Measurements from ENCODE around the gene EDC3. TPM values are rescaled to one million over a fixed set of nuclear protein-coding genes. Genes with fewer than 3 reads are reported as not detected.

EDC3 gene
- polyA plus RNA-seq, 1 donor: 31.1 TPM

GRCh38 chr15:74727727-74728126, 31.9 kb upstream of the EDC3 start:
- WGBS (ENCODE audit: insufficient coverage, low lambda C conversion rate): 90% methylated on average over 2 of the region's 7 CpGs
- H3K9me3 ChIP-seq (ENCODE audit: control insufficient read depth, low read depth, low read length): no peaks in the 10 kb centered on the region
- peaks cover 23% of the 10 kb centered on the region for H3K4me1 ChIP-seq (ENCODE audit: control insufficient read depth, insufficient read depth, low read length)
- H3K27me3 ChIP-seq (ENCODE audit: control insufficient read depth, insufficient read depth, low read length): peaks cover 47% of the 10 kb centered on the region
- no peak overlapping the region for H3K4me3 ChIP-seq (ENCODE audit: low read length)
- DNase-seq: no peak
- no peaks in the 10 kb centered on the region for H3K36me3 ChIP-seq (ENCODE audit: control insufficient read depth, insufficient read depth, low read length)
- H3K27ac ChIP-seq (ENCODE audit: low read length): no peak overlapping the region

- H3K9me3 ChIP-seq (ENCODE audit: control insufficient read depth, low read depth, low read length): no peaks in the 10 kb centered on the region
- peaks cover 23% of the 10 kb centered on the region for H3K4me1 ChIP-seq (ENCODE audit: control insufficient read depth, insufficient read depth, low read length)
- 80% methylated on average over 1 of the region's 24 CpGs for WGBS (ENCODE audit: insufficient coverage, low lambda C conversion rate)
- peaks cover 48% of the 10 kb centered on the region for H3K27me3 ChIP-seq (ENCODE audit: control insufficient read depth, insufficient read depth, low read length)
- peak in 1 of 2 donors; percentile 18 for DNase-seq
- H3K4me3 ChIP-seq (ENCODE audit: low read length): peak overlapping the region; percentile 57
- no peaks in the 10 kb centered on the region for H3K36me3 ChIP-seq (ENCODE audit: control insufficient read depth, insufficient read depth, low read length)
- H3K27ac ChIP-seq (ENCODE audit: low read length): no peak overlapping the region
These were observed 30.9 kb upstream of the EDC3 start for GRCh38 chr15:74726774-74727164.

GRCh38 chr15:74725845-74726773, 30.3 kb upstream of the EDC3 start:
- no peak overlapping the region for H3K27ac ChIP-seq (ENCODE audit: low read length)
- WGBS (ENCODE audit: insufficient coverage, low lambda C conversion rate): no CpG with 5 or more reads among the region's 86 CpGs

GRCh38 chr15:74725225-74725774, 29.5 kb upstream of the EDC3 start, which contains the start of gene CYP1A1:
CYP1A1 (minus strand) TSS chr15:74725528; CDS start chr15:74723097, 2,431 bp downstream.
- Histone ChIP-seq H3K27me3 (ENCODE audit: control insufficient read depth, insufficient read depth, low read length) (peaks cover 51% of the 10 kb centered on the region), H3K4me1 (ENCODE audit: control insufficient read depth, insufficient read depth, low read length) (peaks cover 13% of the 10 kb centered on the region), H3K4me3 (ENCODE audit: low read length) (peak within 1 kb of the TSS; percentile 57), H3K27ac (ENCODE audit: low read length) (no peak within 1 kb of the TSS), H3K9me3 (ENCODE audit: control insufficient read depth, low read depth, low read length) (no peaks in the 10 kb centered on the region), H3K36me3 (ENCODE audit: control insufficient read depth, insufficient read depth, low read length) (no peaks in the 10 kb centered on the region)
- peak; percentile 26 to 42 for DNase-seq
- no CpG with 5 or more reads among the region's 10 CpGs for WGBS (ENCODE audit: insufficient coverage, low lambda C conversion rate)

More at GRCh38 chr15:74725845-74726773, 30.3 kb upstream of the EDC3 start:
- Histone ChIP-seq H3K4me3 (ENCODE audit: low read length) (peak overlapping the region; percentile 57), H3K27me3 (ENCODE audit: control insufficient read depth, insufficient read depth, low read length) (peaks cover 51% of the 10 kb centered on the region), H3K36me3 (ENCODE audit: control insufficient read depth, insufficient read depth, low read length) (no peaks in the 10 kb centered on the region), H3K9me3 (ENCODE audit: control insufficient read depth, low read depth, low read length) (no peaks in the 10 kb centered on the region), H3K4me1 (ENCODE audit: control insufficient read depth, insufficient read depth, low read length) (peaks cover 18% of the 10 kb centered on the region)
- DNase-seq: peak in 1 of 2 donors; percentile 52

- H3K36me3 ChIP-seq (ENCODE audit: control insufficient read depth, insufficient read depth, low read length): no peaks in the 10 kb centered on the region
- no peak overlapping the region for H3K27ac ChIP-seq (ENCODE audit: low read length)
- no peak overlapping the region for H3K4me3 ChIP-seq (ENCODE audit: low read length)
- no peak for DNase-seq
- peaks cover 51% of the 10 kb centered on the region for H3K27me3 ChIP-seq (ENCODE audit: control insufficient read depth, insufficient read depth, low read length)
- H3K9me3 ChIP-seq (ENCODE audit: control insufficient read depth, low read depth, low read length): no peaks in the 10 kb centered on the region
- H3K4me1 ChIP-seq (ENCODE audit: control insufficient read depth, insufficient read depth, low read length): peaks cover 8% of the 10 kb centered on the region
These were observed 28.9 kb upstream of the EDC3 start for GRCh38 chr15:74724570-74725224.

- DNase-seq: peak; percentile 15 to 56
- no CpG with 5 or more reads among the region's 1 CpG for WGBS (ENCODE audit: insufficient coverage, low lambda C conversion rate)
- peaks cover 51% of the 10 kb centered on the region for H3K27me3 ChIP-seq (ENCODE audit: control insufficient read depth, insufficient read depth, low read length)
- no peak overlapping the region for H3K4me3 ChIP-seq (ENCODE audit: low read length)
- H3K4me1 ChIP-seq (ENCODE audit: control insufficient read depth, insufficient read depth, low read length): peaks cover 8% of the 10 kb centered on the region
- no peaks in the 10 kb centered on the region for H3K36me3 ChIP-seq (ENCODE audit: control insufficient read depth, insufficient read depth, low read length)
- H3K9me3 ChIP-seq (ENCODE audit: control insufficient read depth, low read depth, low read length): no peaks in the 10 kb centered on the region
- H3K27ac ChIP-seq (ENCODE audit: low read length): no peak overlapping the region
These were observed 28.0 kb upstream of the EDC3 start for GRCh38 chr15:74723754-74724334.

GRCh38 chr15:74723187-74723586, 27.4 kb upstream of the EDC3 start:
- Histone ChIP-seq H3K4me1 (ENCODE audit: control insufficient read depth, insufficient read depth, low read length) (peaks cover 8% of the 10 kb centered on the region), H3K36me3 (ENCODE audit: control insufficient read depth, insufficient read depth, low read length) (no peaks in the 10 kb centered on the region), H3K4me3 (ENCODE audit: low read length) (no peak overlapping the region), H3K9me3 (ENCODE audit: control insufficient read depth, low read depth, low read length) (no peaks in the 10 kb centered on the region), H3K27ac (ENCODE audit: low read length) (no peak overlapping the region), H3K27me3 (ENCODE audit: control insufficient read depth, insufficient read depth, low read length) (peaks cover 51% of the 10 kb centered on the region)
- no peak for DNase-seq
- no CpG with 5 or more reads among the region's 1 CpG for WGBS (ENCODE audit: insufficient coverage, low lambda C conversion rate)

- Histone ChIP-seq H3K9me3 (ENCODE audit: control insufficient read depth, low read depth, low read length) (no peaks in the 10 kb centered on the region), H3K4me3 (ENCODE audit: low read length) (no peak overlapping the region), H3K27ac (ENCODE audit: low read length) (no peak overlapping the region), H3K27me3 (ENCODE audit: control insufficient read depth, insufficient read depth, low read length) (peaks cover 46% of the 10 kb centered on the region), H3K4me1 (ENCODE audit: control insufficient read depth, insufficient read depth, low read length) (peaks cover 8% of the 10 kb centered on the region), H3K36me3 (ENCODE audit: control insufficient read depth, insufficient read depth, low read length) (no peaks in the 10 kb centered on the region)
- no peak for DNase-seq
- no CpG with 5 or more reads among the region's 13 CpGs for whole genome bisulfite sequencing (ENCODE audit: insufficient coverage, low lambda C conversion rate)
These were observed 26.8 kb upstream of the EDC3 start for GRCh38 chr15:74722591-74722990.

GRCh38 chr15:74716651-74717050, 20.8 kb upstream of the EDC3 start:
- Histone ChIP-seq H3K36me3 (ENCODE audit: control insufficient read depth, insufficient read depth, low read length) (no peaks in the 10 kb centered on the region), H3K4me3 (ENCODE audit: low read length) (no peak overlapping the region), H3K27me3 (ENCODE audit: control insufficient read depth, insufficient read depth, low read length) (peaks cover 3% of the 10 kb centered on the region), H3K9me3 (ENCODE audit: control insufficient read depth, low read depth, low read length) (no peaks in the 10 kb centered on the region), H3K27ac (ENCODE audit: low read length) (no peak overlapping the region), H3K4me1 (ENCODE audit: control insufficient read depth, insufficient read depth, low read length) (no peaks in the 10 kb centered on the region)
- peak; percentile 51 to 72 for DNase-seq
- 79% methylated on average over 2 of the region's 5 CpGs for WGBS (ENCODE audit: insufficient coverage, low lambda C conversion rate)

- Histone ChIP-seq H3K4me3 (ENCODE audit: low read length) (no peak overlapping the region), H3K4me1 (ENCODE audit: control insufficient read depth, insufficient read depth, low read length) (no peaks in the 10 kb centered on the region), H3K36me3 (ENCODE audit: control insufficient read depth, insufficient read depth, low read length) (no peaks in the 10 kb centered on the region), H3K9me3 (ENCODE audit: control insufficient read depth, low read depth, low read length) (no peaks in the 10 kb centered on the region), H3K27ac (ENCODE audit: low read length) (no peak overlapping the region), H3K27me3 (ENCODE audit: control insufficient read depth, insufficient read depth, low read length) (peaks cover 3% of the 10 kb centered on the region)
- no peak for DNase-seq
- WGBS (ENCODE audit: insufficient coverage, low lambda C conversion rate): 100% methylated on average over 3 of the region's 3 CpGs
These were observed 16.5 kb upstream of the EDC3 start for GRCh38 chr15:74712311-74712710.
